Uterus (tissue), 2 donors: ENCODE results near the gene DRD4.

Experiments used
- POLR2A ChIP-seq, 2 donors: fragments of 450-650 bp; IDR thresholded peaks; one replicate each; pipeline ENCODE4 v1.6.1; 2016; ENCODE audit warnings: antibody characterized with exemption in 2 of 2, mild to moderate bottlenecking in 1 of 2, moderate library complexity in 1 of 2
- TF ChIP-seq, protein P1 (sequence below), 4 experiments: fragments of 200-600 bp in 2 of 4; fragments of 450-650 bp in 2 of 4; sonication (generic) in 2 of 4; IDR thresholded peaks; one replicate each; pipeline ENCODE4 v1.5.1; 2016 to 2019; ENCODE audit warnings: antibody characterized with exemption in 4 of 4, mild to moderate bottlenecking in 2 of 4, moderate library complexity in 1 of 4

DNA sequence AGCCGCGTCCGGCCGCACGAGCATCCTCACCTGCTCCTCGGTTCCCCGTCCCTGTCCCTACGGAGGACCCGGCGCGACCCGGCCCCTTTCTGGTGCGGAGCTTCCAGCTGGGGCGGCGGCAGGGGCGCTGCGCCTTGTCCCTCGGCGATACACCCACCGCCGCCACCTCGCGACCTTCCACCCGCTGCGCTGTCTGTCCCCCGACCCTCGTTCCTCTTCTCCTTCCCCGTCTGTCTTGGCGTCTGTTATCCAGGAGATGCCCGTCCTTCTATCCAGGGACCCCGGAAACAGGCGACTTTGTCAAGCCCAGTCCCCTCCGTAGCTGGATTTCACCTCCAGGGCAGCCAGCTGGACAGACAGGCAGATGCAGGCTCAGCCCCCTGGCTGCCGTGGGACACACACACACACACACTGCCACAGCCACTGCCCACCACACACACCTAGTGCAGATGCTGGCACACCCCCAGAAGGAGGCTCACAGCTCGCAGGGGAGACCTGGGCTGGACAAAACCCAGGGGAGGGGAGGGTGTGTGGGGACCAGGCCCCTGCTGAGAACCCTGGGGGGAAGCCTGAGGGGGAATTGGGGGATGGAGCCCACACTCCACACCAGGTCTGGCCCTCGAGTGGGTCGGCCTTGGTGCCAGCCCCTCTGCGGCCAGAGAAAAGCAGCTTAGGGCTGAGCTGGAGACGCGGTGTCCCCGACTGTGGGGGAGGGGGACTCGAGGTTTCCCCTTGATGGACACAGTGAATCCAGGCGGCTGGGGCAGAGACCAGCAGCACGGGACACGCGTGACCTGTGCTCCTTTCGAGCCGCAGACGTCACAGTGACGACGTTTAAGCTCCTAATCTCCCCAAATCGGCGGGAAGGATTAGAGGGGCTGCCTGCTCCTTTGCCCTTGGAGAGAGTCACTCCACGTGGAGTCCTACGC, 788 bp downstream of the DRD4 start:
- TF ChIP-seq, protein P1, sequence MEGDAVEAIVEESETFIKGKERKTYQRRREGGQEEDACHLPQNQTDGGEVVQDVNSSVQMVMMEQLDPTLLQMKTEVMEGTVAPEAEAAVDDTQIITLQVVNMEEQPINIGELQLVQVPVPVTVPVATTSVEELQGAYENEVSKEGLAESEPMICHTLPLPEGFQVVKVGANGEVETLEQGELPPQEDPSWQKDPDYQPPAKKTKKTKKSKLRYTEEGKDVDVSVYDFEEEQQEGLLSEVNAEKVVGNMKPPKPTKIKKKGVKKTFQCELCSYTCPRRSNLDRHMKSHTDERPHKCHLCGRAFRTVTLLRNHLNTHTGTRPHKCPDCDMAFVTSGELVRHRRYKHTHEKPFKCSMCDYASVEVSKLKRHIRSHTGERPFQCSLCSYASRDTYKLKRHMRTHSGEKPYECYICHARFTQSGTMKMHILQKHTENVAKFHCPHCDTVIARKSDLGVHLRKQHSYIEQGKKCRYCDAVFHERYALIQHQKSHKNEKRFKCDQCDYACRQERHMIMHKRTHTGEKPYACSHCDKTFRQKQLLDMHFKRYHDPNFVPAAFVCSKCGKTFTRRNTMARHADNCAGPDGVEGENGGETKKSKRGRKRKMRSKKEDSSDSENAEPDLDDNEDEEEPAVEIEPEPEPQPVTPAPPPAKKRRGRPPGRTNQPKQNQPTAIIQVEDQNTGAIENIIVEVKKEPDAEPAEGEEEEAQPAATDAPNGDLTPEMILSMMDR (IDR thresholded peaks at IDR 0.05), result no peak
- TF ChIP-seq POLR2A (IDR thresholded peaks at IDR 0.05), result no peak
